ENCODE data around the gene CCL25.

Gene CCL25

DNA sequence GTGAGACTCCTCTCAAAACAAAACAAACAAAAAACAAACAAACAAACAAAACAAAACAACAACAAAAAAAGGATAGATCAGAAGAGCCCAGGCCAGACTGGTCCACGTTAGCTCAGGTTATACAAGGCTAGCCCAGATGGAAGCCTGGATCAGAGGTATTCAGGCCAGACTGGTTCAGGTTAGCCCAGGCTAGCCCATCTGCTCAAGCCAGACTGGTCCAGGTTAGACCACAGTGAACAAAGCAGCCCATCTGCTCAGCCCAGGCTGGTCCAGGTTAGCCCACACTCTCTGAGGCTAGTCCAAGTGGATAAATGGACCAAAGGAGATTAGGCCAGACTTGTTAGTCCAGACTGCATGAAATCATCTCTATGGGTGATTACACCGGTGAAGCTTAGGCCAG is 41.2 kb downstream of the CCL25 start:
- H3K4me2 ChIP-seq (ENCODE audit: low read length, poor library complexity, severe bottlenecking), result no peak overlapping the region
- H3K79me1 ChIP-seq (replicated peaks; ENCODE audit: low read length, poor library complexity, severe bottlenecking), result no peaks in the 10 kb centered on the region
- H2BK5ac ChIP-seq (ENCODE audit: low read depth, low read length, poor library complexity, severe bottlenecking), result no peak overlapping the region
- H3K9ac ChIP-seq (ENCODE audit: low read length), result no peak overlapping the region
- no peak for DNase-seq
- H3K18ac ChIP-seq (ENCODE audit: low read depth in 1 of 2, low read length in 2 of 2), result no peak overlapping the region
- peaks cover 0 to 7% of the 10 kb centered on the region in 2 experiments for H3K27me3 ChIP-seq (ENCODE audit: control insufficient read depth in 1 of 2, insufficient read depth in 1 of 2, low read length in 2 of 2)
- H2BK12ac ChIP-seq (ENCODE audit: low read length in 2 of 2), result no peak overlapping the region
- no peak overlapping the region for H3K23ac ChIP-seq (ENCODE audit: low read length in 2 of 2)
- no peak overlapping the region for H4K91ac ChIP-seq (ENCODE audit: low read length)
- no peaks in the 10 kb centered on the region for H3K4me1 ChIP-seq (ENCODE audit: control insufficient read depth, insufficient read depth, low read depth, low read length)
- no peak overlapping the region for H3K4ac ChIP-seq (ENCODE audit: low read depth in 1 of 2, low read length in 2 of 2)
- no peak overlapping the region for H3K27ac ChIP-seq (ENCODE audit: low read length, poor library complexity, severe bottlenecking)
- H3K4me3 ChIP-seq (ENCODE audit: insufficient read depth in 1 of 2, low read depth in 1 of 2, low read length in 2 of 2), result no peak overlapping the region
- no peak overlapping the region for H3K14ac ChIP-seq (ENCODE audit: low read length in 2 of 2)
- no peak overlapping the region for H2AK5ac ChIP-seq (ENCODE audit: low read length, severe bottlenecking)
- 89% methylated on average over 2 of the region's 2 CpGs for WGBS
- H3K9me3 ChIP-seq (ENCODE audit: control insufficient read depth, low read length), result peaks cover 54% of the 10 kb centered on the region
- no peak overlapping the region for H2BK120ac ChIP-seq (ENCODE audit: low read depth, low read length)
- H3K36me3 ChIP-seq (ENCODE audit: control insufficient read depth in 1 of 2, insufficient read depth in 2 of 2, low read depth in 1 of 2, low read length in 2 of 2), result no peaks in the 10 kb centered on the region
- no peak overlapping the region for H4K8ac ChIP-seq (ENCODE audit: low read length)
- H2BK15ac ChIP-seq (ENCODE audit: low read depth, poor library complexity, severe bottlenecking), result no peak overlapping the region
- no peak overlapping the region for H2AFZ ChIP-seq (ENCODE audit: low read depth, low read length)

DNA sequence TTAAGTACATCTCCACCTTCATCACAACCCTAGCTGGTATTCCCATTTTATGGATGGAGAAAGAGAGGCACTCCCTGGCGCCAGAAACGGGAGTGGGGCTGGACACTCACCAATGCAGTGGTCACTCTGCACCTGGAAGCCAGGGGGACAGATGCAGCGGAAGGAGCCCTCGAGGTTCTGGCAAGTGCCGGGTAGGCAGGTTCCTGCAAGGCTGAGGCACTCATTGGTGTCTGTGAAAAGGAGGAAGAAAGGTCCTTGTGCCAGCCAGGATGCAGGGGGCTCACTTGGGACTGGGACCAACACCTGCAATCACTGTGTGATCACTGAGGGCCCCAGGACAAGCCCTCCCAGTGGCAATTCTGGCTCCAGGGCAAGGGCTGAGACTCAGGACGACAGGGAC is 41.8 kb downstream of the CCL25 start:
- Histone ChIP-seq H3K4ac (ENCODE audit: low read depth in 1 of 2, low read length in 2 of 2) (no peak overlapping the region), H2BK12ac (ENCODE audit: low read length in 2 of 2) (no peak overlapping the region), H3K27ac (ENCODE audit: low read length, poor library complexity, severe bottlenecking) (no peak overlapping the region), H2AFZ (ENCODE audit: low read depth, low read length) (no peak overlapping the region), H4K91ac (ENCODE audit: low read length) (no peak overlapping the region), H3K18ac (ENCODE audit: low read depth in 1 of 2, low read length in 2 of 2) (no peak overlapping the region), H2BK5ac (ENCODE audit: low read depth, low read length, poor library complexity, severe bottlenecking) (no peak overlapping the region), H3K4me2 (ENCODE audit: low read length, poor library complexity, severe bottlenecking) (no peak overlapping the region), H3K9me3 (ENCODE audit: control insufficient read depth, low read length) (peaks cover 50% of the 10 kb centered on the region), H2BK15ac (ENCODE audit: low read depth, poor library complexity, severe bottlenecking) (no peak overlapping the region), H3K27me3 (ENCODE audit: control insufficient read depth in 1 of 2, insufficient read depth in 1 of 2, low read length in 2 of 2) (peaks cover 0 to 7% of the 10 kb centered on the region in 2 experiments), H3K4me1 (ENCODE audit: control insufficient read depth, insufficient read depth, low read depth, low read length) (no peaks in the 10 kb centered on the region), H4K8ac (ENCODE audit: low read length) (no peak overlapping the region), H3K23ac (ENCODE audit: low read length in 2 of 2) (no peak overlapping the region), H3K14ac (ENCODE audit: low read length in 2 of 2) (no peak overlapping the region), H2AK5ac (ENCODE audit: low read length, severe bottlenecking) (no peak overlapping the region), H3K4me3 (ENCODE audit: insufficient read depth in 1 of 2, low read depth in 1 of 2, low read length in 2 of 2) (peak overlapping the region in 1 of 2 experiments; percentile 33), H3K9ac (ENCODE audit: low read length) (no peak overlapping the region), H3K79me1 (replicated peaks; ENCODE audit: low read length, poor library complexity, severe bottlenecking) (no peaks in the 10 kb centered on the region), H3K36me3 (ENCODE audit: control insufficient read depth in 1 of 2, insufficient read depth in 2 of 2, low read depth in 1 of 2, low read length in 2 of 2) (no peaks in the 10 kb centered on the region), H2BK120ac (ENCODE audit: low read depth, low read length) (no peak overlapping the region)
- WGBS, result 73% methylated on average over 6 of the region's 6 CpGs
- DNase-seq, result no peak

DNA sequence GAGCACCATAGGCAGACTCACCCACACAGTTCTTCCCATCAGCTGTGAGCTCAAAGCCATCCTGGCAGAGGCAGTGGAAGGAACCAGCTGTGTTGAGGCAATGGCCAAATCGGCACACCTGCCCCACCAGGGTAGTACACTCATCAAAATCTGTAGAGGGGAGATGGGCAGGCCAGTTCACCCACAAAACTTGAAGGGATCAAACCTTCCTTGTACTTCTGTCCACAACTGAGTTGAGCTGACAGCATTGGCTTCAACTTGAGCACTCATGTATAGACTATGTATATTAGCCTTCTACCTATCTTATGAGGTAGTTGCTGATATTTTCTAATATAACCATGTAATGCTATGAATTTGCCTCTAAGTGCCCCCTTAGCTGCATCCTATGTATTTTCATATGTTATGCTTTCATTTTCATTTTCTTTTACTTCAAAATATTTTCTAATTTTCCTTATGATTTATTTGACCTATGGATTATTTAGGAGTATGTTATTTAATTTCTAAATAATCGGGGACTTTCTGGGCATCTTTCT is 42.9 kb downstream of the CCL25 start:
- no peak for DNase-seq
- H3K14ac ChIP-seq (ENCODE audit: low read length in 2 of 2), result no peak overlapping the region
- no peak overlapping the region for H3K9ac ChIP-seq (ENCODE audit: low read length)
- no peak overlapping the region for H3K4ac ChIP-seq (ENCODE audit: low read depth in 1 of 2, low read length in 2 of 2)
- 59% methylated on average over 2 of the region's 2 CpGs for WGBS
- H3K4me1 ChIP-seq (ENCODE audit: control insufficient read depth, insufficient read depth, low read depth, low read length), result no peaks in the 10 kb centered on the region
- no peak overlapping the region for H2BK15ac ChIP-seq (ENCODE audit: low read depth, poor library complexity, severe bottlenecking)
- H3K23ac ChIP-seq (ENCODE audit: low read length in 2 of 2), result no peak overlapping the region
- no peak overlapping the region for H3K4me2 ChIP-seq (ENCODE audit: low read length, poor library complexity, severe bottlenecking)
- H2AFZ ChIP-seq (ENCODE audit: low read depth, low read length), result no peak overlapping the region
- no peak overlapping the region for H3K27ac ChIP-seq (ENCODE audit: low read length, poor library complexity, severe bottlenecking)
- H3K4me3 ChIP-seq (ENCODE audit: insufficient read depth in 1 of 2, low read depth in 1 of 2, low read length in 2 of 2), result peak overlapping the region in 1 of 2 experiments; percentile 53
- no peak overlapping the region for H2BK12ac ChIP-seq (ENCODE audit: low read length in 2 of 2)
- peaks cover 50% of the 10 kb centered on the region for H3K9me3 ChIP-seq (ENCODE audit: control insufficient read depth, low read length)
- H2BK5ac ChIP-seq (ENCODE audit: low read depth, low read length, poor library complexity, severe bottlenecking), result no peak overlapping the region
- H4K8ac ChIP-seq (ENCODE audit: low read length), result no peak overlapping the region
- no peaks in the 10 kb centered on the region for H3K79me1 ChIP-seq (replicated peaks; ENCODE audit: low read length, poor library complexity, severe bottlenecking)
- no peak overlapping the region for H4K91ac ChIP-seq (ENCODE audit: low read length)
- H3K18ac ChIP-seq (ENCODE audit: low read depth in 1 of 2, low read length in 2 of 2), result no peak overlapping the region
- H3K27me3 ChIP-seq (ENCODE audit: control insufficient read depth in 1 of 2, insufficient read depth in 1 of 2, low read length in 2 of 2), result peaks cover 0 to 7% of the 10 kb centered on the region in 2 experiments
- H2BK120ac ChIP-seq (ENCODE audit: low read depth, low read length), result no peak overlapping the region
- no peaks in the 10 kb centered on the region for H3K36me3 ChIP-seq (ENCODE audit: control insufficient read depth in 1 of 2, insufficient read depth in 2 of 2, low read depth in 1 of 2, low read length in 2 of 2)
- no peak overlapping the region for H2AK5ac ChIP-seq (ENCODE audit: low read length, severe bottlenecking)

DNA sequence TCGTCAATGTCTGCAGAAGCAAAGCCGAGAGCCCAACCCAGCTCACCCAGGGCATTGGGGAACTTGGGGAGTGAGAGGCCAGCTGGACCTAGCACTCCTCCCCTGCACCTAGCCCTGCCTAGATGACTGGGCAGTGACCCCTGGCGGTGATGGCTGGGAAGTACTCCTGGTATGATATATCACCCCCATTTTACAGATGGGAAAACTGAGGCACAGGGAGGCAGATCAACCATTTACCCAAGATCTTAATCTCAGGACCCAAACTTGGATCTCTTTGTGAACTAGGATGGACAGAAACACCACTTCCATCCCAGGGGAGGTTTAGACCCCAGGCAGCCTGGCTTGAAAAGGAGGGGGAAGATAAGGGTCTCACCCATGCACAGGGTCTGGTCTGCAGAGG is 43.5 kb downstream of the CCL25 start:
- DNase-seq, result no peak
- Histone ChIP-seq H4K91ac (ENCODE audit: low read length) (no peak overlapping the region), H3K9ac (ENCODE audit: low read length) (no peak overlapping the region), H3K36me3 (ENCODE audit: control insufficient read depth in 1 of 2, insufficient read depth in 2 of 2, low read depth in 1 of 2, low read length in 2 of 2) (no peaks in the 10 kb centered on the region), H2AK5ac (ENCODE audit: low read length, severe bottlenecking) (no peak overlapping the region), H3K4me2 (ENCODE audit: low read length, poor library complexity, severe bottlenecking) (no peak overlapping the region), H3K9me3 (ENCODE audit: control insufficient read depth, low read length) (peaks cover 46% of the 10 kb centered on the region), H2BK15ac (ENCODE audit: low read depth, poor library complexity, severe bottlenecking) (no peak overlapping the region), H3K14ac (ENCODE audit: low read length in 2 of 2) (no peak overlapping the region), H3K18ac (ENCODE audit: low read depth in 1 of 2, low read length in 2 of 2) (no peak overlapping the region), H2AFZ (ENCODE audit: low read depth, low read length) (no peak overlapping the region), H3K4ac (ENCODE audit: low read depth in 1 of 2, low read length in 2 of 2) (no peak overlapping the region), H3K4me1 (ENCODE audit: control insufficient read depth, insufficient read depth, low read depth, low read length) (no peaks in the 10 kb centered on the region), H3K27ac (ENCODE audit: low read length, poor library complexity, severe bottlenecking) (no peak overlapping the region), H2BK12ac (ENCODE audit: low read length in 2 of 2) (no peak overlapping the region), H4K8ac (ENCODE audit: low read length) (no peak overlapping the region), H2BK120ac (ENCODE audit: low read depth, low read length) (no peak overlapping the region), H3K23ac (ENCODE audit: low read length in 2 of 2) (no peak overlapping the region), H3K27me3 (ENCODE audit: control insufficient read depth in 1 of 2, insufficient read depth in 1 of 2, low read length in 2 of 2) (peaks cover 0 to 7% of the 10 kb centered on the region in 2 experiments), H2BK5ac (ENCODE audit: low read depth, low read length, poor library complexity, severe bottlenecking) (no peak overlapping the region), H3K4me3 (ENCODE audit: insufficient read depth in 1 of 2, low read depth in 1 of 2, low read length in 2 of 2) (peak overlapping the region; percentile 22 to 31), H3K79me1 (replicated peaks; ENCODE audit: low read length, poor library complexity, severe bottlenecking) (no peaks in the 10 kb centered on the region)
- WGBS, result 90% methylated on average over 3 of the region's 3 CpGs
